ENCODE results near the gene MAN1C1. TPM values are rescaled to one million over a fixed set of nuclear protein-coding genes. Genes with fewer than 3 reads are reported as not detected.

Gene MAN1C1
- total RNA-seq, 2 experiments from 2014 or later, result 5.1 to 5.3 TPM

GRCh38 chr1:25767437-25767770 is 150.8 kb downstream of the MAN1C1 start:
- Mint-ChIP-seq H3K27me3 (no peaks in the 10 kb centered on the region), H3K4me1 (peaks cover 57% of the 10 kb centered on the region), H3K36me3 (peaks cover 4% of the 10 kb centered on the region), H3K9me3 (no peaks in the 10 kb centered on the region), H3K27ac (no peak overlapping the region), H3K4me3 (no peak overlapping the region)
- DNase-seq, result no peak

DNA sequence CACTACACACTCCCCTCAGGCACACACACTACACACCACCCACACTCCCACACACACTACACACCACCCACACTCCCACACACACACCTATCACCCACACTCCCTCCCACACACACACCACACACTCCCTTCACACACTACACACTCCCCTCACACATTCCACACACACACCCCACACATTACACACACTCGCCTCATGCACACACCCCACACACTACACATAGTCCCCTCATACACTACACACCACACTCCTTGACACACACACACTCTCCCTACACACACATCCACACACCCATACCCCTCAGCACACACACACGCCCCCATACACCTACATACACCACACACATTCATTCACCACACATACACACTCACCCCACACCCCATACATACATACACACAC is 152.4 kb downstream of the MAN1C1 start:
- Mint-ChIP-seq H3K27me3 (no peaks in the 10 kb centered on the region), H3K27ac (no peak overlapping the region), H3K36me3 (peaks cover 10% of the 10 kb centered on the region), H3K4me3 (no peak overlapping the region), H3K4me1 (peaks cover 73% of the 10 kb centered on the region), H3K9me3 (no peaks in the 10 kb centered on the region)
- DNase-seq, result no peak

GRCh38 chr1:25769625-25770383 is 153.2 kb downstream of the MAN1C1 start:
- no peak for DNase-seq
- no peaks in the 10 kb centered on the region for H3K27me3 Mint-ChIP-seq
- H3K4me1 Mint-ChIP-seq, result peaks cover 81% of the 10 kb centered on the region
- no peak overlapping the region for H3K4me3 Mint-ChIP-seq
- peak overlapping the region; percentile 42 for H3K27ac Mint-ChIP-seq
- no peaks in the 10 kb centered on the region for H3K9me3 Mint-ChIP-seq
- peaks cover 10% of the 10 kb centered on the region for H3K36me3 Mint-ChIP-seq

- no peak for DNase-seq
- Mint-ChIP-seq H3K9me3 (no peaks in the 10 kb centered on the region), H3K27ac (peak overlapping the region; percentile 42), H3K36me3 (peaks cover 10% of the 10 kb centered on the region), H3K27me3 (no peaks in the 10 kb centered on the region), H3K4me3 (peak overlapping the region; percentile 51), H3K4me1 (peaks cover 81% of the 10 kb centered on the region)
Measured at GRCh38 chr1:25770541-25771220, 154.1 kb downstream of the MAN1C1 start.

DNA sequence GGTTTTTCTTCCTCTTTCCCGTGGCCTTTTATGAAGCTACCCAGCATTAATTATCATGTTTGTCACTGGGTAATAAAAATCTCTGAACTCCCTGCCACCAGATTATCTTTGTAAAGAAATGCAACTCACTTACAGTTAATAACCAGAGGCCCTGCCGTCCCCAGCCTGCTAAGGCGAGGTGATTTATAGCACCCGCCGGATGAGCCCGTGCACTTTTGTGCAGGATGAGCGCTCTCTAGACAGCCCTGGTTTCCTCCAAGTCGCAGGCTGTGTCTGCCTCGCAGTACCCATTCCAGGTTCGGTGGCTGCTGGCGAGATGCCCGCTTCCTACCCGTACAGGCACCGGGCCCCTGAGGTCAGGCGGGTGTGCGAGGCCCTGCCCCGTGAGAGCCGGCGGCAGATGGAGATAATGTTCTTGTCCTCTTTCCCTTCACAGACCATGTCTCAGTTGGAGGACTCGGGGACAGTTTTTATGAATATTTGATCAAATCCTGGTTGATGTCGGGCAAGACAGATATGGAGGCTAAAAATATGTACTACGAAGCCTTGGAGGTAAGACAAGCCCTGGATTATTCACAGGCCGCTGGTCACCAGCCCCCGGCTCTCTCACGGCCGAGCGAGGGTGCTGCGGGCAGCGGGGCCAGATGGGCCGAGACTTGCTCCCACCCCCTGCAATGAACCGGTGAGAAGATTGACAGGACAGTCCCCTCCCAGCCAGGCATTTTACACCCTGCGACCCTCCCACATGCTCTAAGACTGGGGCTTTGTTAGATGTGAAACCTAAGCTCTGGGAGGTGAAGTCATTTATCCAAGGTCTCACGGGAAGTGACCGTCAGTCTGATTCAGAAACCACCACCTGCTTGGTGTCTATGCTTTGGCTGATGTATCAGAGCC is 154.9 kb downstream of the MAN1C1 start:
- H3K9me3 Mint-ChIP-seq, result no peaks in the 10 kb centered on the region
- H3K36me3 Mint-ChIP-seq, result peaks cover 10% of the 10 kb centered on the region
- H3K4me1 Mint-ChIP-seq, result peaks cover 75% of the 10 kb centered on the region
- H3K27ac Mint-ChIP-seq, result peak overlapping the region; percentile 6
- no peaks in the 10 kb centered on the region for H3K27me3 Mint-ChIP-seq
- DNase-seq, result peak; percentile 22
- H3K4me3 Mint-ChIP-seq, result peak overlapping the region; percentile 51

GRCh38 chr1:25772164-25772563 is 155.6 kb downstream of the MAN1C1 start:
- H3K27me3 Mint-ChIP-seq, result no peaks in the 10 kb centered on the region
- H3K36me3 Mint-ChIP-seq, result peaks cover 10% of the 10 kb centered on the region
- no peaks in the 10 kb centered on the region for H3K9me3 Mint-ChIP-seq
- no peak for DNase-seq
- H3K27ac Mint-ChIP-seq, result no peak overlapping the region
- H3K4me1 Mint-ChIP-seq, result peaks cover 71% of the 10 kb centered on the region
- H3K4me3 Mint-ChIP-seq, result no peak overlapping the region

- Mint-ChIP-seq H3K27ac (peak overlapping the region; percentile 14), H3K27me3 (no peaks in the 10 kb centered on the region), H3K36me3 (peaks cover 10% of the 10 kb centered on the region), H3K4me1 (peaks cover 67% of the 10 kb centered on the region), H3K4me3 (no peak overlapping the region), H3K9me3 (no peaks in the 10 kb centered on the region)
- no peak for DNase-seq
Measured at GRCh38 chr1:25772692-25773245, 156.2 kb downstream of the MAN1C1 start.

GRCh38 chr1:25773441-25774125 is 157.0 kb downstream of the MAN1C1 start:
- no peak overlapping the region for H3K27ac Mint-ChIP-seq
- no peaks in the 10 kb centered on the region for H3K9me3 Mint-ChIP-seq
- no peak overlapping the region for H3K4me3 Mint-ChIP-seq
- H3K27me3 Mint-ChIP-seq, result no peaks in the 10 kb centered on the region
- DNase-seq, result no peak
- peaks cover 10% of the 10 kb centered on the region for H3K36me3 Mint-ChIP-seq
- peaks cover 70% of the 10 kb centered on the region for H3K4me1 Mint-ChIP-seq

- Mint-ChIP-seq H3K27me3 (no peaks in the 10 kb centered on the region), H3K4me1 (peaks cover 64% of the 10 kb centered on the region), H3K27ac (peak overlapping the region; percentile 85), H3K36me3 (peaks cover 8% of the 10 kb centered on the region), H3K9me3 (no peaks in the 10 kb centered on the region), H3K4me3 (peak overlapping the region; percentile 71)
- DNase-seq, result no peak
Measured at GRCh38 chr1:25774206-25774803, 157.7 kb downstream of the MAN1C1 start.

GRCh38 chr1:25774921-25775771 is 158.6 kb downstream of the MAN1C1 start:
- peaks cover 60% of the 10 kb centered on the region for H3K4me1 Mint-ChIP-seq

GRCh38 chr1:25779388-25779787 is 162.8 kb downstream of the MAN1C1 start:
- Mint-ChIP-seq H3K27ac (no peak overlapping the region), H3K9me3 (no peaks in the 10 kb centered on the region), H3K4me1 (peaks cover 20% of the 10 kb centered on the region), H3K36me3 (no peaks in the 10 kb centered on the region), H3K27me3 (no peaks in the 10 kb centered on the region), H3K4me3 (no peak overlapping the region)
- DNase-seq, result no peak

More at GRCh38 chr1:25774921-25775771, 158.6 kb downstream of the MAN1C1 start:
- DNase-seq, result peak; percentile 92
- peak overlapping the region; percentile 71 for H3K4me3 Mint-ChIP-seq
- peak overlapping the region; percentile 85 for H3K27ac Mint-ChIP-seq
- H3K9me3 Mint-ChIP-seq, result no peaks in the 10 kb centered on the region
- no peaks in the 10 kb centered on the region for H3K27me3 Mint-ChIP-seq
- H3K36me3 Mint-ChIP-seq, result peaks cover 8% of the 10 kb centered on the region

DNA sequence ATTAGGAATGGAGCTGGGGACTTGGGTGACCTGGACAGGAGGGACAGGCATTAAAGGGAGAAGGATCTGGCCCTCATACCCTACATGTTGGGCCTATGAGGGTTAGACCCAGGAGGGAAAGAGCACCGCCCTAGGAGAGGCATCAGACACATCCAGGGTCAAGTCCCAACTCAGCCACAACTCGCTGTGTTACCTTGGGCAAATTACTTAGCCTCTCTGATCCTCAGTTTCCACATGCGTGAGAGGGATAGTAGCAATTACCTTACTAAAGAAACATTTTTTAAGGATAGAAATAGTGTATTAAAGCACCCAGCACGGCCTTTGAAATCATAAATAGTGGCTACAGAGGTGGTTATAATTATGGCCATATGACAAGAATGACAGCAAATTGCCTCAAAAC is 163.3 kb downstream of the MAN1C1 start:
- Mint-ChIP-seq H3K27ac (no peak overlapping the region), H3K9me3 (no peaks in the 10 kb centered on the region), H3K4me3 (no peak overlapping the region), H3K36me3 (no peaks in the 10 kb centered on the region), H3K27me3 (no peaks in the 10 kb centered on the region), H3K4me1 (peaks cover 15% of the 10 kb centered on the region)
- no peak for DNase-seq

DNA sequence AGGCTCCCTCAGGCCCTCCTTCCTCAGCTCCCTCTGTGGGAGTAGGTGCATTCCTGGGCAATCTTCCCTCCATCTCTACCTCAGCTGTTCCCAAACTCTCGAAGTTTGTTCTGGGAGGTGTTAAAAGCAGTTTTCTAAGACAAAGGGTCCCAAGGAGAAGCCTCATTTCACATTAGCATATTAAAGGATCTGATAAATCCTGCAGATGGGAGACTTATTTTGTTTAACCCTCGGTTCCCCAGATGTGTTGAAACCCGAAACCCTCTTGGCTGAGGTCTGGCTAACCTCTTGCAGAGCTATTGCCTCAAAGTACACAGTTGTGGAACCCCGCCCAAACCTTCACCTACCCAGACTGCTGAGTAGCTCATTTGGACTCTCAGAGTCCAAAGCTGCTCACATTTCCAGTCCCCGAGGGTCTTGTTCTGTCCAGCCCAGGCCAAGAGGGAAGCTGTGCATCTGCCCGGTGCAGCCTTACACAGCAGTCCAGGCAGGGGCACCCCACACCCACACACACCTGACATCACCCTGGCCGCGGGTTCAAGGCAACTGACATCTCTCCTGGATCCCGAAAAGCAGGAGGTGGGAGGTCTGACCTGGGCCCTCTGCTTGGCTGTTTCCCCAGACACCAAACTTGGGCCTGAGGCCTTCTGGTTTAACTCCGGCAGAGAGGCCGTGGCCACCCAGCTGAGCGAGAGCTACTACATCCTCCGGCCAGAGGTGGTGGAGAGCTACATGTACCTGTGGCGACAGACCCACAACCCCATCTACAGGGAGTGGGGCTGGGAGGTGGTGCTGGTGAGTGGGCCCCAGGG is 163.9 kb downstream of the MAN1C1 start:
- Mint-ChIP-seq H3K27me3 (no peaks in the 10 kb centered on the region), H3K4me1 (peaks cover 9% of the 10 kb centered on the region), H3K27ac (no peak overlapping the region)

More for the DNA sequence above, 163.9 kb downstream of the MAN1C1 start:
- DNase-seq, result no peak
- H3K36me3 Mint-ChIP-seq, result no peaks in the 10 kb centered on the region
- H3K9me3 Mint-ChIP-seq, result no peaks in the 10 kb centered on the region
- H3K4me3 Mint-ChIP-seq, result no peak overlapping the region

Measured in activated naive CD8-positive, alpha-beta T cell treated with anti-CD3 and anti-CD28 coated beads for 36 hours (primary cell).